Endothelial cell of hepatic sinusoid (primary cell): Measurements from ENCODE around the gene HIVEP3.

Experiments used
- in situ Hi-C: cut with HindIII; loops from 2 replicates; pipeline ENCODE4 v1.10.0; 2017; ENCODE audit warnings: low sequenced_read_pairs

The HIVEP3 gene

DNA sequence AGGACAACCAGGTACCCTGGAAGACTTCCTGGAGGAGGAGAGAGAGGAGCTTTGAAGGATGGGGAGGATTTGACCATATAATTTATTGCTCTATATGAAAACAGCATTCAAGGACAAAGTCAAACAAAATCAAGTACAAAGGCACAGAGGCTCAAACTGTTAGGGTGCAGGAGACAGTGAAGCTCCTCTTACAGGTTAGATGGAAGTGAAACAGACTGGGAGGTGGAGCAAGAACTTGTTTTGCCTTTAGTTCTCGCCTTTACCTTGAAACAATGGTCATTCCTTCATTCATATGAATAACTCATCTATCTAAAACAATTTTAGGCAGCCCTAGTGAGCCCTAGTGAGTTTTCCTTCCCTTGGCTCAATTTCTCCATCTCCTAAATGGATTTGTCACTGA, 199.6 kb downstream of the HIVEP3 start:
- in situ Hi-C loops = no loop called here

DNA sequence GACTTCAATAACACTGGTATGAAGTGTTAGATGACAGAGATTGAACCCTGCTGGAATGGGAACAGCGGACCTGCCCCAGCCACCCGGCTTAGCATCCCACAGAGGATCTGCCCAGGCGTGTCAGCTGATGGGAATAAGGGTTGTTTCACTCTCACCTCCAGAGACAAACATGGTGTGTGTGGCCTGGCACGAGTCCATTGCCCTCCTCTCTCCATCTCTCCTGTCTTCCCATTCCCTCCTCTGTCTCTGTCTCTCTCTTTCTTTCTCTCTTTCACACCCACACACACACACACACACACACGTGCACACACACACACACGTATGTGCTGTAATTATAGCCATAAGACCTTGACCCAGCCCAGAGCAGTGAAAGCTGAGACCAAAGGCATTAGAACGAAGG, 200.2 kb downstream of the HIVEP3 start:
- in situ Hi-C loops = no loop called here

DNA sequence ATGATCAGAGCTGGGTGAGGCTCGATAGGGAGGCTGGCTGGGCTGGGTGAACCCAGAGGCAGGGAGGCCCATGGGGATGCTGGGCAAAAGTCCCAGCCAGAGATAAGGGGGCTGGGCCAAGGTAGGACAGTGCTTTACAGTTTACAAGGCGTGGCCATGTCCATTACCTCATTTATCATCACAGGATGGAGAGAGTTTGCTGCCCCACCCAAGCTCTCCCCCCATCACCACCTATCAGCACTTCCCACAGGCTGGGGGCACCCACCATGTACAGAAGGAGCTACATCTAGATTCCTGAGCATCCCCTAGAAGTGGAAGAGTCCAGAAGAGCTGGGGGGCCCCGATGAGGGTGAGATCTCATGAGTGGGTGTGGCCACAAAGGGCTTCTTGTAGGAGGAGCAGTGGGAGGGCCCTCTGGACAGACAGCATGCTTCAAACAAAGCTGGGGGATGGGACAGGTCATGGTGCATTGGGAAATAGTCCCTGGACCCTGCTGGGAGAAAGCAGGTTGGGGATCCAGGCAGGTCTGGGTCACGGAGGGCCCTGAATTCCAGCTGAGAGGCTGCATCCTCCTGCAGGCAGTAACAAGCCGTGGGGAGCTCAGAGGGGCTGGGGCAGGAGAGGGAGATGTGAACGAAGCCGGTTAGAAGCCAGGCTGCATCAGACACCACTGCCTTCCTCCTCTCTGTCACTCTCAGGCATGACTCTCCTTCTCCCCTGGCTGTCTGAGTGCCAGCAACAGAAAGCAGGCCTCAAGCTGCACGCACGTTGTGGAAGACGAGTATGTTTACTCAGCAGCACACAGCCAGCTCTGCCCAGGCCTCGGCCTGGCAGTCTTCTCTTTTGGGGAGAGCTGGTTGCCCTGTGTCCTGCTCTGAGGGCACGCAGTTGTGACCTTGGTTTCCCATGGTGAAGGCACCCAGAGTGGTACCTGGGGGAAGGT, 202.3 kb downstream of the HIVEP3 start:
- in situ Hi-C loops = no loop called here

DNA sequence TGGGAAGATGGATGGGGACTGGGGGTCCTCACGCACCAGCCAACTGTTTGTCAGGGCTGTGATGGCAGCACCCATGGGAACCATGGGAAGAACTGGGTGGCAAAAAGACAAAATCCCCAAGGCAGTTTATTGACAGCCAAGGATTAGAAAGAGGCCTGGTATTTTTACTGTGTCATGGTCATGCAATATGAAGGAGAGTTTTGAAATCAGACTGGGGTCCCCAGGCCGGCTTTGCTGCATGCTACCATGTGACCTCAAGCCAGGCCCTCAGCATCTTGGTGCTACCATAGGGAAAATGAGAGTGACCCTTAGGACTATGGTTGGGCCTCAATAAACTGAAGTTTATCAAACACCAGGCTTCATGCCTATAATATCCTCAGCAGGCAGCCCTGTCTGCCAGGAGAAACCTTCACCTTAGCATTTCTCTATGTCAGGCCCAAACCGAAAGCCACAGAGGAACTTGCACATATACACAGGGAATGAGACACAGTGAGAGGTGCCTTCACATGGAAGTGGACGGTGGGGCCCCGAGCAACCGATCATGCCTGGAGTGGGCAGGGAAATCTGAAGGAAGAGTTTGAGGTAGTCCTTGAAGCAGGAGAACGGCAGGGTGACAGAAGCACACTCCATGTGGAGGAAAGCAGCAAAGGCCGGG, 203.2 kb downstream of the HIVEP3 start:
- in situ Hi-C loops = no loop called here

DNA sequence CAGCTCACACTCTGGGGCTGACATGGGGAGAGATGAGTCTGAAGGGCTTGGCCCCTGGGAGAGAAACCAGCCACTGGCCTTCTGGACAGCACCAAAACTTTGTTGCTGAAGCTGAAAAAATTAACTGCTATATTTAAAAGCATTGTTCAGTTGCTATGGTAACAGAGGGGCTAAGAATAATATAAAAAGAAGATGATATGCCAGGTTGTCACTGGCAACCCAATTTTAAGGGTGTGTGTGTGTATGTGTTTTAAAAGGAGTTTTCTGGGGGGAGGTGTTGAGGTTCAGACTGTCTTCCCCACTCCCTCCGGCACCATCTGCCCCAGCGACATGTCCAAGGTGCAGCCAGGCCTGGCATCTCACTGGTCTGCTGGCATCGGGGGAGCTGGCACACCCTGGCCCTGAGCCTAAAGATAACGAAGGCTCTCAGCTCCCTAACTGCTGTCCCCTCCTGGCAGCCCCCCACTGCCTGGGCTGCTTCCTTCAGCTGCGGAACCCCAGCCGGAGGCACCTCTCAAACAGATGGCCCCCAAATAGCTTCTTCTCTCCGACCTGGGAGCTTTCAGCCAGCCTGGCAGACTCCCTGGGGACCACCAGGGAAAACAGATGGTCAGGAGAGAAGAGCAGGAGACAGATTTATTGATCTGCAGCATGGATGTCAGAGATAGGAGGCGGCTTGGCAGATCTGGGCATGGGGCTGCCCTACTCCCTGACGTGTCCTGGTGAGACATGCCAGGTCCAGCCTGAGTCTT, 203.9 kb downstream of the HIVEP3 start:
- in situ Hi-C loops = no loop called here

DNA sequence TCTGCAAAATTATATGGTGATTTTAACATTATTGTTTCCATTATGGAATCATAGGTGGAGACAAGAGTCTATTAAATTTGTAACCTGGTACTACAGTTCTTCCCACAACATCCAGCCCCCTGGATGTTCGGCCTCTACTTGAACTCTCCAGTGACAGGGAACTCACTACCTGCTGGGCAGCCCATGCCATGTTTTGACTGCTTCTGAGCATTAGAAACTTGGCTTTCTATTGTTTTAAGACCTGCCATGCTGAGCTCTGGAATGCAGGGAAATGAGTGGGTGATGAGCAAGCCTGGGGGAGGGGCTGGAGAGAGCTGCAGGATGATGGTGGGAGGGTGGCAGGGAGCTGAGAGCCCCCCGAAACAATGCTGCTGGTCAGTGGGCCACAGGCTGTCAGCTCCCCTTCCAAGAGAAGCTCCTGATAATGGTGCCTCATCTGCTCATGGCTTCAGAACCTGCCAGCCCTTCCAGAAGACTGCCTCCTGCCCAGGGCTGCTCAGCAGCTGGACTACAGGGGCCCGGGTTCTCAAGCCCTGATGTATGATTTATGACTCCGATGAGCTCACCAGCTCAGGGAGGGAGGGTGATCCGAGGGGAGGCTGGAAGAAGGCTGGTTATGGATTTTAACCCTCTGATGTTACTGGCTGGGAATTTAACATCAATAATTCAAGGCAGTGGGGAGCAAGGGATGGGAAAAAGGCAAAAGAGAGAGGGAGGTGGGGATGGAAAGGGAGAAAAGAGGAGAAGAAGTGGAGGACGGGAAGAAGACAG, 205.0 kb downstream of the HIVEP3 start:
- in situ Hi-C loops = no loop called here

DNA sequence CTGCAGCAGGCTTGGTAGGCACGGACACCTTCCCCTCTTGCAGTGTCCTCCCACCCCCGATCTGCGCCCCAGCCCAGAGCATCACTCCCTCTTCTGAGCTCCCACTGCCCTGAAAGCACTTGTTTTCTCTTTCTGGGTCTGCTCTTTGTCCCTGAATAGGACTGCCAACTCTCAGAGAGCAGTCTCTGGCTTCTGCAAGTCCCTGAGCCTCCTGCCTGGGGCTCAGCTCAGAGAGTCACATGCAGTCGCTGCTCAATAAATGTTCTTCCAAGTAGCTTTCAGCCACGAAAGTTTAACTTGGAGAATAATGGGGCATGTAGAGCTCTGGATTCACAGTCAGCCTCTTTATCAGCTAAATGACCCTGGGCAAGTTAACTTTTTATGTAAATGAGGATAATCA, 205.6 kb downstream of the HIVEP3 start:
- in situ Hi-C loops = no loop called here

DNA sequence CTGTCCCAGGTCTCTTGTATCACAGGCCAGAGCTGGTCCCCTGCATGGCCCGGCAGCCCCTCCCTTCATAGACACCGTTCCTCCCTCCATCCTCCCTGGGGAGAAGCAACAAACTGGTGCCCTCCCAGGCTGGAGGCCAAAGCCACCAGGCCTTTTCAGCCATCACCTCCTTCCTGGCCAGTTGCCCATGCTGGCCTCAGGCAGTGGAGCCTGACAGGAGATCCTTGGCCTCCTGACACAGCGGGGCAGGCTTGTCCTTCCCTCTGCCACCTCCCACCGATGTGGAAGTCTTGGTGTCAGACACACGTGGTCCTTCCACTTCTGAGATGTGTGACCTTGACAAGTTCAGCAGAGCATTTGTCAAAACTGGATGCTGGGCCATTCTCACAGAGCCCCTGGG, 206.0 kb downstream of the HIVEP3 start:
- in situ Hi-C loops = no loop called here

DNA sequence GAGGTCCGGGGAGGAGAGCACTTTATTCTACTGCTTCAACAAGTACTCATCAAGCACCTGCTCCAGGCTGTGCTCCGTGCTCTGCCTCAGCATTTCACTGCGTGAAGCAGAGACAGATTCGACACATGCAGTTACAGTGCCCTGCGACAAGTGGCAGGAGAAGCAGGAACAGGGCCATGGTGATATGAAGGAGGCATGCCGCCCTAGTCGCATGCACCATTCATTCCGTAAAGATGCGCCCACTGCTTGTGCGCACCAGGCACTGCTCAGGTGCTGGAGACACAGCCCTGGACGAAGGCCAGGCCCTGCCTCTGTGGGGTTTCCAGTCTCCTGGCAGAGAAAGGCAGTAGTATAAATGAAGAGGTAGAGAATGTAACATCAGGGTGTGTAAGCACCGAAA, 206.6 kb downstream of the HIVEP3 start:
- in situ Hi-C loops = no loop called here

DNA sequence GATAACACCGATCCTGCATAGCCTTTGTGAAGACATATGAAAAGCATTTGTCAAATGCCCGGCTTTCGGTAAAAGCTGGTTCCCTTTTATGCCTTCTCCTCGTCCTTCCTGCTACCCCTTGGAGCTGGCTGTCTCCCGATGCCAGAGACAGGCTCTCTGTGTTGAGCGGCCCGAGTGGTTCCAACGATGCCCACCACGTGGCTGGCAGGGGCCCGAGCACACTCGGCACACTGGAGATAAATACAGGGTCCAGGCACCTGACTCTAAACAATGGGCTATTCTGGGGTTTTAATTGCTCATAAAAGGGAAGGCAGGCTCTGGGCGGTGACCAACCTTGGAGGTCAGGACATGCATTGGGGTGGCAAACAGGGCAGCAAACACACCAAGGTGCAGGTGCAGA, 207.1 kb downstream of the HIVEP3 start:
- in situ Hi-C loops = no loop called here

DNA sequence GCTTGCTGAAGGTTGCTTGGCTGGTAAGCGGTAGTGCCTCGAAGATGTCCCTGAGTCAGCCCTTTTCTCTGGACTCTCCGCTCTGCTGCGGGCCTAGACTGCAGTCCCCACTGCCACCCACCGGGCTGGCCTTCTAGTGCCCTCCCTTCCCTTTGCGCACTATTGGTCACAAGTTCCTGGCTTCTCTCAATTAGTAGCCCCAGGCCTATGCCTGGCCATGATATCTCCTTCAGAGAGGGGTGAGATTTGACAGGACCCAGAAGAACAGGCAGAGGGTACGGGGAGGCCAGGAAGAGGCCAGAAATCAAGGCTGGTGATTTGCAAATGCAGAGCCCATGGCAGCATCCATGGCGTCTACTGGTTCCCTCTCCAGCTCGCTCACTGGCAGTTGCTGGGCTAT, 207.7 kb downstream of the HIVEP3 start:
- in situ Hi-C loops = no loop called here

DNA sequence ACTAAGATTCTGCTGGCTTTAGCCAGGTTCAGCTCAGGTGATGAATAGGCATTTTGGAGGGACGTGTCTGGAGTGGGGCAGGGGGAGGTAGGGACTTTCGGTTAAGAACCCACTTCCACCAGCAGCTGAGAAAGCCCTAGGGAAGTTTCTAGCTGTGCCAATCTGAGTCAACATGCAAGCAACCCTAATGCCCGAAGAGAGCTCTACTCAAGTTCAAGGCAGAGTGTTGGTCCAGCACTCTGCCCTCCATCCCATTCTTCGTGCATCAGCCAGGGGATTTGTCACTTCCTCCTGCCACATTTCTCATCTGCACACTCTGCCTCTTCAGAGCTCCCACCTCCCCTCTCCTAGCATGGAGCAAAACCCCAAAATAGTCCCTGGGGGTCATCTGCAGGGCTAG, 208.8 kb downstream of the HIVEP3 start:
- in situ Hi-C loops = no loop called here

DNA sequence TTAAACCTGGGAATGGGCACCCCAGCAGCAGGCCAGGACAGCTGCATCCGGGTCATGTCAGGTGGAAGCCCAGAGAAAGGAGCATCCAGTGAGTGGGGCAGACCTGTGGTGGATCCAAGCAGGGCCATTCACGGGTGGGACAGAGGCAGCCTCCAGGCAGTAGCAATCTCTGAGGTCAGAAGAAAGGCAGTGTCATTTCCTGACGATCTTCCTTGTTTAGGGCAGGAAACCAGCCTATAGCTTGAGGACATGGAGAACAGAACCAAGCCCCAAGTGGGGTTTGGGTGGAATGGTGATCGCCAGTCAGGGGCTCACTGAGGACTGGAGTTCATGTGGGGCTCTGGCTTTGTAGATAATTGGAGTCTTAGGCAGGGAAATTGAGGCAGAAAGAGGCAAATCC, 209.4 kb downstream of the HIVEP3 start:
- in situ Hi-C loops = no loop called here

DNA sequence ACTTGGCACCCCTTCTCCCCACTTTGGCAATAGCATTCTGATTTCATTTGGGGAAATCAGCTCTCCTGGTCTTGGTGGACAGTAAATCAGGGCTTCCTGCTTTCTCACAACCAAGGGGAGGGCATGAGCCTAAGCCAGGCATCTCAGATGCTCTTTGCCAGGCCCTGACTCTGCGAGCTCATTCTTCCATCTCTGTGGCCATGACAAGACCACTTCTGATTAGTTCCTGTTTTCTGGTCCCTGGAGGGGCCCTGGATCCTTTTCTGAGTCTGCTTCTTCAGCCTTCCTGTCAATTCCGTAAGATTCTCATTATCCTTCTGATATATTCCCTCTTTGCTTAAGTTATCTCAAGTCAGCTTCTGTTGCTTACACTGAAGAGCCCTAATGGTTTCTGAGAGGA, 210.4 kb downstream of the HIVEP3 start:
- in situ Hi-C loops = no loop called here

DNA sequence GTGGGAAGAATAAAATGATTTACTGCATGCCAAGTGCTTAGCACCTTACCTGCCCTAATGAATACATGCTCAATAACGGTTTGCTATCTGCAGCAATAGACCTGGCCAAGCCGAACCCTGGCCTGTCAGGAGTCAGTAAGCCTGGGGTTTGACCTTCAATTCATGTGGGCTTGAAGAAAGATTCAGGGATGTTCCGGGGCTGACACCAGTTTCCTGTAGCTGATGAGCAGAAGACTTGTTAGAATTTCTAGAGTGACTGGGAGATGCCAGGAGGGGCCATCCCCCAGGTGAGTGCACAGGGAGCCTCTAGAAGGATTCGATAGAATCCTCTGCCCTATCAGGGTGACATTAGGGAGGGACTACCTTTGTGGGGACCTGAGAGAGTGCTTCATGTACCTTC, 210.9 kb downstream of the HIVEP3 start:
- in situ Hi-C loops = no loop called here

DNA sequence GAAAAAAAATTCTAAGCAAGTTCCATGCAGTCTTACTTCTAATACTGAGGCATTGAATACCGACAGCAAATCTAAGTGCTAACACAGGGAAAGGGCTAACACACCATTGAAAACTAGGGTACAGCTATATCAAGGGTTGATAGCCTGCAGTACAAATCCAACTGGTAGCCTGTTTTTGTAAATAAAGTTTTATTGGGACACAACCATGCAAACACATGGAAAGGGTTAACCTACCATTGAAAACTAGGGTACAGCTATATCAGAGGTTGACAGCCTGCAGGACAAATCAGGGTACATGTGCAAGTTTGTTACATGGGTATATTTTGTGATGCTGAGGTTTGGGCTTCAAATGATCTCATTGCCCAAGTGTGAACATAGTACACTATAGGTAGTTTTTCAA, 212.9 kb downstream of the HIVEP3 start:
- in situ Hi-C loops = no loop called here

DNA sequence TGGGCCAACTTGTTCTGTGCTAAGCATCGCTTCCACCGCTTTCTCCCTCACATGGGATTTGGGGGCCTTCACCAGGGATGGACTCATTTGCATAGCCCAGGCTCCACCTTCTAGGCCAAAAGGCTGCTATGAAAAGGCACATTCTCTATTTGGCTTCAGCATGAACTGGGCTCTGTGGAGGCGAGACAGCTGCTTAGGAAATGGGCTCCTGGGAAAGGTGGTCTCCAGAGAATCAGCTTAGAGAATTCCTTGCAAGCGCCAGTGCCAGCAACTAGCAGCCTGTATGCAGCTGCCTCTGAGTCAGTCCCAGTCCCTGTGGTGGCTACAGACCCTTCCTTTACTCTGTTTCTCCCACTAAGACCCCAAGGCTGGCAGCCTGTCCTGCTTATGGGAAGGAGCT, 214.5 kb downstream of the HIVEP3 start:
- in situ Hi-C loops = loop anchor here (5.0 kb wide), 2 partner anchors 37 to 68 kb away; no protein-coding TSS in a partner anchor

DNA sequence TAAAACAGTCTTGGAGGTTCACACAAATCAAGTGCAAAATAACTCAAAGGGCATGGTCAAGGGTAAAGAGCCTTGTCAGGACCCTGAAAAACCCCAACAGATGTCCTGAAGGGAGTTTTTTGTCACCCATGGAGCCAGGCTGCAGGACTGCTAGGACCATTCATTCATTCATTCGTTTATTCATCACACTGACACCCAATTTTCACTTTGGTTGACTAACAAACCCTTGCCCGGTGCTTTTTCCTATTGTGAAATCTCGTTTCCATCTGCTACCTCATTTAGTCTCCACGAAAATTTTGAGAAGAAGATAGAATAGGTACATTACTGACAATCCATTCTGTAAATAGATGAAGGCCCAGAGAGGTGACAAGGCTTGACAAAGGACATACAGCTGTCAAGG, 216.0 kb downstream of the HIVEP3 start:
- in situ Hi-C loops = loop anchor here (5.0 kb wide), 2 partner anchors 35 to 70 kb away; no protein-coding TSS in a partner anchor

DNA sequence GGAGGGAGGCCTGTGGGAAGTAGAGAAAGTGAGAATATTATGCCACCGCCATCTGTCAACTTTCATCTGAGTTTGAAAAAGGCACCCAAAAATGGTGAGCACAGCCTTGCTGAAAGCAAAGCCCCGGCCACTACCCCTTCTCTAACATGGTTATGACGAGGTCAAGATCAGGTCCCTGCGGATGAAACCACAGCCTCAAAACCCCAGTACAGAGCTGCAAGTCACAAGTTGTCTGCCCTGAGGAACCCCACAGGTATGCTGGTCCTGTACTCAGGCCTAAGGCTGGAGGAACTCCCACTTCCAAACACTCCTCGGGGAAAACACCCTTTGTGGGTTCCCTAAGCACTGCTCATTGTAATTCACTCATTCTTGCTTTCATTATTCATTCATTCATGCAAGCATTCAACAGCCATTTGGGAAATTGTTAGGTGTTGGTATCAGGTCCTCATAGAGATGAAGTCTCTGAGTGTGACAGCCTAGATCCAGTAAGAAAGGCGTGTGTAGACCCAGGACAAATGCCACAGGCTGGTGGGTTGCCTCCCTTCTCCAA, 217.7 kb downstream of the HIVEP3 start:
- in situ Hi-C loops = loop anchor here (5.0 kb wide), 2 partner anchors 34 to 71 kb away; no protein-coding TSS in a partner anchor

DNA sequence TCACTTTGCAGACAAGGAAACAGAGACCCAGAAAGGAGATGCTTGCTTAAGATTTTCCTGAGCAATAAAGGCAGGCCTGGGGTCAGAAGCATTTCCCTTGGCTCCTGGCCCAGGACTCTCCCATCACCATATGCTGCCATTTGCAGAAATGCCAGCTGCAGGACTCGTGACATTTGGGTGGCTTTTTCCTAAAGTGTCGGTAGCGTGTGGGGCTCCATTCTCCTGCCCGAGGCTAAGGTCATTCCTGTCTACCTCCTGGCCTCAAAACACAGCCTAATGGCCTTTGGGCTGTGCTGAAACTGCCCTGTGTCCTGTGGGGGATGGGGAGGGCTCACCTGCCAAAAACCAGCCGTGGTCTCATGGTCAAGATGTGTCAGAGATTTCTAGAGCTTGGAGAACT, 218.1 kb downstream of the HIVEP3 start:
- in situ Hi-C loops = loop anchor here (5.0 kb wide), 2 partner anchors 33 to 72 kb away; no protein-coding TSS in a partner anchor
